ENCODE data around the gene ACTG1. TPM values are rescaled to one million over a fixed set of nuclear protein-coding genes. Genes with fewer than 3 reads are reported as not detected.

The ACTG1 gene
- total RNA-seq, 1 experiment from 2014 or later: 3,455 TPM

DNA sequence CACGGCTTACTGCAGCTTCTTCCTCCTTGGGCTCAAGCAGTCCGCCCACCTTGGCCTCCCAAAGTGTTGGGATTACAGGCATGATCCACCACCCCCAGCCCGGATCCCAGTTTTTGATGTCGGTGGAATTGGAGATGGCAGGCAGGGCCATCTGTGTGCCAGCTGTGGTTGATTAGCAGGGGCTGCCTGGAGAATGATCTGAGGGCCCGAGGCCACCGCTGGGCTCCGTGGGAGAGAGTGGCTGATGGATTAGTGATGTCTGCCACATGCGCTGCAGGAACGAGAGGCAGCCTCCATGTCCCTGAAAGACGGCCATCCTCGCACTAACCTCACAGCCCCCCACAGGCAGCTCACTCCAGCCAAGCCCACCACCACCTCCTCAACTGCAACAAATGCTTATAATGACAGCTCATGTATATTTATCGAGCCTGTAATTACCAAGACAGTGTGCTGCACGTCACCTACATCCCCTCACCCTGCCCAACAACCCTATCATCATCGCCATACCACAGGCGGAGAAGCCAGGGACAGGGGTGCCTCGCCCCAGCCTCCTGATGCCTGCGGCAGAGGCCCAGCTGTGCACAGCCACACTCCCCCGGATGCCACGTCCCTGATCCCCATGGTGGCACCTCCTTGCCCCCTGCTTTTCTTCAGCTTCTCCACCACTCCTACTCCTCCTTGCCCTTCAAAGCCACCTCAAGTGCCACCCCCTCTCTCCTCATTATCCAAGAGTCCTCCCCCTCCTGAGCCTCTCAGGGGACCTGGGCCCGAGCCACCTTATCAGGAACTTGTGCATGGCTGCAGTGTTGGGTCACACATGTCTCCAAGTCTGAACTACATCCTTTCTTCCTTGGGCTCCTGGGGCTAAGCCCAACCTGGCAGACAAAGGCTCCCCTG, 33.2 kb downstream of the ACTG1 start:
- peaks cover 4% of the 10 kb centered on the region; the same call in 1 of the 2 replicates for H3K4me1 Mint-ChIP-seq
- ChIA-PET POLR2A (interaction anchor here (0.6 to 0.9 kb wide), 2 partner anchors 34 to 961 kb away, joined by 3 read pairs; no protein-coding TSS in a partner anchor), CTCF (interaction anchor here (2.0 to 2.7 kb wide), 2 partner anchors 39 to 44 kb away, joined by 6 to 8 read pairs; no protein-coding TSS in a partner anchor)
- TF ChIP-seq CBFB (CRISPR knock-in tag; IDR thresholded peaks at IDR 0.05; ENCODE audit: low read depth) (no peak), CTCF (IDR thresholded peaks at IDR 0.05) (no peak), ZNF263 (CRISPR knock-in tag; IDR thresholded peaks at IDR 0.05; ENCODE audit: low read depth) (no peak), FOXP1 (CRISPR knock-in tag; IDR thresholded peaks at IDR 0.05; ENCODE audit: borderline replicate concordance) (no peak), NR2C2 (CRISPR knock-in tag; IDR thresholded peaks at IDR 0.05) (no peak), TEAD4 (CRISPR knock-in tag; IDR thresholded peaks at IDR 0.05) (no peak)
- TF ChIP-seq, protein P1, sequence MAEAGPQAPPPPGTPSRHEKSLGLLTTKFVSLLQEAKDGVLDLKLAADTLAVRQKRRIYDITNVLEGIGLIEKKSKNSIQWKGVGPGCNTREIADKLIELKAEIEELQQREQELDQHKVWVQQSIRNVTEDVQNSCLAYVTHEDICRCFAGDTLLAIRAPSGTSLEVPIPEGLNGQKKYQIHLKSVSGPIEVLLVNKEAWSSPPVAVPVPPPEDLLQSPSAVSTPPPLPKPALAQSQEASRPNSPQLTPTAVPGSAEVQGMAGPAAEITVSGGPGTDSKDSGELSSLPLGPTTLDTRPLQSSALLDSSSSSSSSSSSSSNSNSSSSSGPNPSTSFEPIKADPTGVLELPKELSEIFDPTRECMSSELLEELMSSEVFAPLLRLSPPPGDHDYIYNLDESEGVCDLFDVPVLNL (CRISPR knock-in tag; IDR thresholded peaks at IDR 0.05; ENCODE audit: borderline replicate concordance, low read depth): no peak
- H3K4me3 Mint-ChIP-seq: no peak overlapping the region
- H3K9me3 Mint-ChIP-seq: no peaks in the 10 kb centered on the region
- no peaks in the 10 kb centered on the region for H3K36me3 Mint-ChIP-seq
- H3K27me3 Mint-ChIP-seq (ENCODE audit: low read depth): peaks cover 53% of the 10 kb centered on the region
- H3K27ac Mint-ChIP-seq: no peak overlapping the region
- no peak for ATAC-seq
- DNase-seq (ENCODE audit: low spot score): no peak

DNA sequence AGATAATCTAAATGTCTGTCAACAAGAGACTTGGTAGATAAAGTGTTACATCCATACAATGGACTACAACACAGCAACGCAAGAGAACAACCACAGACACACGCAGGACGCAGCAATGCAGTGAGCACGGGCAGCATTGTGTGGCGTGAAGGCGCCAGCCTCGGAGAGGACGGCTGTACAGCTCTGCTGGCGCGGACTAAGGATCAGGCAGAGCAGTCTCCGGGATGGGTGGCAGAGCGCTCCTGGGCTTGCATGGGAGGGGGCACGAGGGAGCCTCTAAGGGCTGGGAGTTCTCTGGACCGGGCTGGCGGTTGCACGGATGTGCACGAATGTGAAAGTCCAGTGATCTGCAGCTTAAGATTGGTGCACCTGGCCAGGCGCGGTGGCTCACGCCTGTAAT, 34.5 kb downstream of the ACTG1 start:
- Mint-ChIP-seq H3K36me3 (no peaks in the 10 kb centered on the region), H3K27me3 (ENCODE audit: low read depth) (peaks cover 45% of the 10 kb centered on the region), H3K27ac (no peak overlapping the region), H3K4me1 (peaks cover 4% of the 10 kb centered on the region; the same call in 1 of the 2 replicates), H3K4me3 (no peak overlapping the region), H3K9me3 (no peaks in the 10 kb centered on the region)
- DNase-seq (ENCODE audit: low spot score) (no peak), ATAC-seq (no peak)
- POLR2A ChIA-PET: no interaction called here
- CTCF ChIA-PET: interaction anchor here (2.0 kb wide), 1 partner anchor 37 kb away, joined by 6 read pairs; no protein-coding TSS in a partner anchor
- TF ChIP-seq, protein P2, sequence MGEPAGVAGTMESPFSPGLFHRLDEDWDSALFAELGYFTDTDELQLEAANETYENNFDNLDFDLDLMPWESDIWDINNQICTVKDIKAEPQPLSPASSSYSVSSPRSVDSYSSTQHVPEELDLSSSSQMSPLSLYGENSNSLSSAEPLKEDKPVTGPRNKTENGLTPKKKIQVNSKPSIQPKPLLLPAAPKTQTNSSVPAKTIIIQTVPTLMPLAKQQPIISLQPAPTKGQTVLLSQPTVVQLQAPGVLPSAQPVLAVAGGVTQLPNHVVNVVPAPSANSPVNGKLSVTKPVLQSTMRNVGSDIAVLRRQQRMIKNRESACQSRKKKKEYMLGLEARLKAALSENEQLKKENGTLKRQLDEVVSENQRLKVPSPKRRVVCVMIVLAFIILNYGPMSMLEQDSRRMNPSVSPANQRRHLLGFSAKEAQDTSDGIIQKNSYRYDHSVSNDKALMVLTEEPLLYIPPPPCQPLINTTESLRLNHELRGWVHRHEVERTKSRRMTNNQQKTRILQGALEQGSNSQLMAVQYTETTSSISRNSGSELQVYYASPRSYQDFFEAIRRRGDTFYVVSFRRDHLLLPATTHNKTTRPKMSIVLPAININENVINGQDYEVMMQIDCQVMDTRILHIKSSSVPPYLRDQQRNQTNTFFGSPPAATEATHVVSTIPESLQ (CRISPR knock-in tag; IDR thresholded peaks at IDR 0.05): no peak
- TF ChIP-seq NR3C1 (CRISPR knock-in tag; conservative IDR thresholded peaks at IDR 0.05; ENCODE audit: low read depth) (no peak), CREB1 (CRISPR knock-in tag; IDR thresholded peaks at IDR 0.05) (no peak), PRRX2 (CRISPR knock-in tag; IDR thresholded peaks at IDR 0.05) (no peak), IRF2 (CRISPR knock-in tag; IDR thresholded peaks at IDR 0.05; ENCODE audit: borderline replicate concordance, low read depth) (no peak), CBFB (CRISPR knock-in tag; IDR thresholded peaks at IDR 0.05; ENCODE audit: low read depth) (no peak)
- TF ChIP-seq, protein P3, sequence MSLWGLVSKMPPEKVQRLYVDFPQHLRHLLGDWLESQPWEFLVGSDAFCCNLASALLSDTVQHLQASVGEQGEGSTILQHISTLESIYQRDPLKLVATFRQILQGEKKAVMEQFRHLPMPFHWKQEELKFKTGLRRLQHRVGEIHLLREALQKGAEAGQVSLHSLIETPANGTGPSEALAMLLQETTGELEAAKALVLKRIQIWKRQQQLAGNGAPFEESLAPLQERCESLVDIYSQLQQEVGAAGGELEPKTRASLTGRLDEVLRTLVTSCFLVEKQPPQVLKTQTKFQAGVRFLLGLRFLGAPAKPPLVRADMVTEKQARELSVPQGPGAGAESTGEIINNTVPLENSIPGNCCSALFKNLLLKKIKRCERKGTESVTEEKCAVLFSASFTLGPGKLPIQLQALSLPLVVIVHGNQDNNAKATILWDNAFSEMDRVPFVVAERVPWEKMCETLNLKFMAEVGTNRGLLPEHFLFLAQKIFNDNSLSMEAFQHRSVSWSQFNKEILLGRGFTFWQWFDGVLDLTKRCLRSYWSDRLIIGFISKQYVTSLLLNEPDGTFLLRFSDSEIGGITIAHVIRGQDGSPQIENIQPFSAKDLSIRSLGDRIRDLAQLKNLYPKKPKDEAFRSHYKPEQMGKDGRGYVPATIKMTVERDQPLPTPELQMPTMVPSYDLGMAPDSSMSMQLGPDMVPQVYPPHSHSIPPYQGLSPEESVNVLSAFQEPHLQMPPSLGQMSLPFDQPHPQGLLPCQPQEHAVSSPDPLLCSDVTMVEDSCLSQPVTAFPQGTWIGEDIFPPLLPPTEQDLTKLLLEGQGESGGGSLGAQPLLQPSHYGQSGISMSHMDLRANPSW (CRISPR knock-in tag; conservative IDR thresholded peaks at IDR 0.05; ENCODE audit: low read depth): no peak

Measured in WTC11 (cell line).